HG03064 (cell line): Measurements from ENCODE around the gene PDGFD.
"Not testable (repeated sequence)": the region's sequence is repeated elsewhere in the genome, so short reads cannot be mapped to it uniquely, and the experiment has no call there.

ENCODE experiments used
- ATAC-seq: cut with Tn5 transposase; IDR thresholded peaks from one replicate; pipeline ENCODE4 v1.9.1; 2021; ENCODE audit warnings: low read depth; ENCODE audit not compliant: unreplicated experiment

The PDGFD gene

GRCh38 chr11:104060004-104060794 is 103.7 kb downstream of the PDGFD start:
- no peak for ATAC-seq

- ATAC-seq: no peak
Observed at GRCh38 chr11:104058680-104059079, 105.3 kb downstream of the PDGFD start.

- ATAC-seq: no peak
Observed at GRCh38 chr11:104057908-104058307, 106.0 kb downstream of the PDGFD start.

- ATAC-seq: no peak
Observed at GRCh38 chr11:104055596-104055995, 108.4 kb downstream of the PDGFD start.

GRCh38 chr11:104054911-104055529 is 108.9 kb downstream of the PDGFD start:
- ATAC-seq: no peak

- no peak for ATAC-seq
Observed at GRCh38 chr11:104053743-104054478, 110.0 kb downstream of the PDGFD start.

GRCh38 chr11:104051778-104052177 is 112.2 kb downstream of the PDGFD start:
- ATAC-seq: no peak

- no peak for ATAC-seq
Observed at GRCh38 chr11:104049116-104049515, 114.8 kb downstream of the PDGFD start.

- not testable (repeated sequence) for ATAC-seq
Observed at GRCh38 chr11:104046858-104047257, 117.1 kb downstream of the PDGFD start.

- ATAC-seq: no peak
Observed at GRCh38 chr11:104046331-104046730, 117.6 kb downstream of the PDGFD start.

- ATAC-seq: no peak
Observed at GRCh38 chr11:104043678-104044239, 120.2 kb downstream of the PDGFD start.

- no peak for ATAC-seq
Observed at GRCh38 chr11:104043142-104043541, 120.8 kb downstream of the PDGFD start.

- ATAC-seq: no peak
Observed at GRCh38 chr11:104041792-104042191, 122.2 kb downstream of the PDGFD start.

- ATAC-seq: no peak
Observed at GRCh38 chr11:104036995-104037394, 127.0 kb downstream of the PDGFD start.

- ATAC-seq: no peak
Observed at GRCh38 chr11:104036588-104036987, 127.4 kb downstream of the PDGFD start, which contains the start of gene DDI1. Gene DDI1, plus strand, starts transcription at chr11:104036640. Its CDS starts 183 bp downstream, at chr11:104036823.

GRCh38 chr11:104033561-104033960 is 130.4 kb downstream of the PDGFD start:
- ATAC-seq: no peak

- ATAC-seq: no peak
Observed at GRCh38 chr11:104033134-104033533, 130.8 kb downstream of the PDGFD start.

- ATAC-seq: no peak
Observed at GRCh38 chr11:104028476-104029263, 135.3 kb downstream of the PDGFD start.

- no peak for ATAC-seq
Observed at GRCh38 chr11:104024572-104024971, 139.4 kb downstream of the PDGFD start.
